Activated naive CD4-positive, alpha-beta T cell treated with anti-CD3 and anti-CD28 coated beads, Interleukin-2, amount 50 U/mL, for 24 hours (primary cell): ENCODE results near the gene TMEM271.
"Not testable (repeated sequence)": the region's sequence is repeated elsewhere in the genome, so short reads cannot be mapped to it uniquely, and the experiment has no call there.

ENCODE experiments used
- H3K27ac Mint-ChIP-seq: one replicate; pipeline ENCODE4 v1.8.0; 2021; ENCODE audit warnings: mild to moderate bottlenecking, mixed read lengths
- H3K27me3 Mint-ChIP-seq: one replicate; pipeline ENCODE4 v1.8.0; 2021; ENCODE audit warnings: mixed read lengths
- H3K36me3 Mint-ChIP-seq: one replicate; pipeline ENCODE4 v1.8.0; 2021; ENCODE audit warnings: mixed read lengths
- H3K4me1 Mint-ChIP-seq: one replicate; pipeline ENCODE4 v1.8.0; 2021; ENCODE audit warnings: mixed read lengths
- H3K4me3 Mint-ChIP-seq: one replicate; pipeline ENCODE4 v1.8.0; 2021; ENCODE audit warnings: mild to moderate bottlenecking, mixed read lengths
- H3K9me3 Mint-ChIP-seq: one replicate; pipeline ENCODE4 v1.8.0; 2021; ENCODE audit warnings: mixed read lengths

TMEM271 gene

GRCh38 chr4:562458-562857, 13.6 kb downstream of the TMEM271 start:
- not testable (repeated sequence) for H3K4me1 Mint-ChIP-seq, H3K27me3 Mint-ChIP-seq, H3K27ac Mint-ChIP-seq, H3K9me3 Mint-ChIP-seq, H3K4me3 Mint-ChIP-seq, H3K36me3 Mint-ChIP-seq

- H3K27me3 Mint-ChIP-seq = peaks cover 7% of the 10 kb centered on the region
- H3K4me1 Mint-ChIP-seq = no peaks in the 10 kb centered on the region
- no peak overlapping the region for H3K27ac Mint-ChIP-seq
- H3K36me3 Mint-ChIP-seq = no peaks in the 10 kb centered on the region
- peaks cover 6% of the 10 kb centered on the region for H3K9me3 Mint-ChIP-seq
- H3K4me3 Mint-ChIP-seq = no peak overlapping the region
These were observed 14.7 kb downstream of the TMEM271 start for GRCh38 chr4:561426-561825.

GRCh38 chr4:560731-561291, 15.3 kb downstream of the TMEM271 start:
- Mint-ChIP-seq H3K27me3 (peaks cover 7% of the 10 kb centered on the region), H3K9me3 (peaks cover 6% of the 10 kb centered on the region), H3K27ac (no peak overlapping the region), H3K4me1 (no peaks in the 10 kb centered on the region), H3K36me3 (no peaks in the 10 kb centered on the region), H3K4me3 (no peak overlapping the region)

- Mint-ChIP-seq H3K4me3 (no peak overlapping the region), H3K27ac (no peak overlapping the region), H3K9me3 (peaks cover 6% of the 10 kb centered on the region), H3K27me3 (peaks cover 5% of the 10 kb centered on the region), H3K36me3 (no peaks in the 10 kb centered on the region), H3K4me1 (no peaks in the 10 kb centered on the region)
These were observed 16.0 kb downstream of the TMEM271 start for GRCh38 chr4:560061-560460.

GRCh38 chr4:555566-556275, 20.4 kb downstream of the TMEM271 start:
- Mint-ChIP-seq H3K9me3 (no peaks in the 10 kb centered on the region), H3K4me3 (no peak overlapping the region)

GRCh38 chr4:554793-555320, 21.2 kb downstream of the TMEM271 start:
- H3K4me1 Mint-ChIP-seq, H3K4me3 Mint-ChIP-seq, H3K27ac Mint-ChIP-seq, H3K36me3 Mint-ChIP-seq, H3K9me3 Mint-ChIP-seq: not testable (repeated sequence)
- peaks cover 11% of the 10 kb centered on the region for H3K27me3 Mint-ChIP-seq

More at GRCh38 chr4:555566-556275, 20.4 kb downstream of the TMEM271 start:
- Mint-ChIP-seq H3K27ac (no peak overlapping the region), H3K4me1 (no peaks in the 10 kb centered on the region), H3K36me3 (peaks cover 3% of the 10 kb centered on the region), H3K27me3 (peaks cover 11% of the 10 kb centered on the region)

GRCh38 chr4:552019-552418, 24.1 kb downstream of the TMEM271 start:
- peaks cover 12% of the 10 kb centered on the region for H3K27me3 Mint-ChIP-seq
- H3K27ac Mint-ChIP-seq = no peak overlapping the region
- H3K9me3 Mint-ChIP-seq = peaks cover 4% of the 10 kb centered on the region
- H3K4me3 Mint-ChIP-seq = no peak overlapping the region
- H3K4me1 Mint-ChIP-seq = no peaks in the 10 kb centered on the region
- H3K36me3 Mint-ChIP-seq = peaks cover 7% of the 10 kb centered on the region

- H3K36me3 Mint-ChIP-seq, H3K27ac Mint-ChIP-seq, H3K4me1 Mint-ChIP-seq: not testable (repeated sequence)
These were observed 25.8 kb downstream of the TMEM271 start for GRCh38 chr4:550268-550667.

GRCh38 chr4:548976-549375, 27.1 kb downstream of the TMEM271 start:
- peaks cover 12% of the 10 kb centered on the region for H3K27me3 Mint-ChIP-seq
- no peak overlapping the region for H3K27ac Mint-ChIP-seq
- peaks cover 5% of the 10 kb centered on the region for H3K9me3 Mint-ChIP-seq
- no peaks in the 10 kb centered on the region for H3K4me1 Mint-ChIP-seq
- H3K36me3 Mint-ChIP-seq = peaks cover 9% of the 10 kb centered on the region
- H3K4me3 Mint-ChIP-seq = no peak overlapping the region

More at GRCh38 chr4:550268-550667, 25.8 kb downstream of the TMEM271 start:
- H3K4me3 Mint-ChIP-seq, H3K9me3 Mint-ChIP-seq: not testable (repeated sequence)
- H3K27me3 Mint-ChIP-seq = peaks cover 12% of the 10 kb centered on the region

- H3K9me3 Mint-ChIP-seq = peaks cover 12% of the 10 kb centered on the region
- peaks cover 6% of the 10 kb centered on the region for H3K36me3 Mint-ChIP-seq
- H3K4me3 Mint-ChIP-seq = no peak overlapping the region
- H3K4me1 Mint-ChIP-seq = no peaks in the 10 kb centered on the region
- peaks cover 4% of the 10 kb centered on the region for H3K27me3 Mint-ChIP-seq
- H3K27ac Mint-ChIP-seq = no peak overlapping the region
These were observed 30.5 kb downstream of the TMEM271 start for GRCh38 chr4:545612-546011.

- no peak overlapping the region for H3K27ac Mint-ChIP-seq
- no peaks in the 10 kb centered on the region for H3K4me1 Mint-ChIP-seq
- no peak overlapping the region for H3K4me3 Mint-ChIP-seq
- H3K9me3 Mint-ChIP-seq = peaks cover 10% of the 10 kb centered on the region
- H3K36me3 Mint-ChIP-seq = peaks cover 6% of the 10 kb centered on the region
- peaks cover 2% of the 10 kb centered on the region for H3K27me3 Mint-ChIP-seq
These were observed 31.5 kb downstream of the TMEM271 start for GRCh38 chr4:544386-545105.

GRCh38 chr4:541271-541670, 34.8 kb downstream of the TMEM271 start:
- no peak overlapping the region for H3K4me3 Mint-ChIP-seq
- H3K27ac Mint-ChIP-seq = no peak overlapping the region
- no peaks in the 10 kb centered on the region for H3K27me3 Mint-ChIP-seq
- H3K9me3 Mint-ChIP-seq = peaks cover 9% of the 10 kb centered on the region
- H3K4me1 Mint-ChIP-seq = no peaks in the 10 kb centered on the region
- peaks cover 17% of the 10 kb centered on the region for H3K36me3 Mint-ChIP-seq

- H3K4me3 Mint-ChIP-seq = no peak overlapping the region
- H3K27ac Mint-ChIP-seq = no peak overlapping the region
- H3K36me3 Mint-ChIP-seq = peaks cover 22% of the 10 kb centered on the region
- no peaks in the 10 kb centered on the region for H3K4me1 Mint-ChIP-seq
- H3K27me3 Mint-ChIP-seq = no peaks in the 10 kb centered on the region
- H3K9me3 Mint-ChIP-seq = peaks cover 4% of the 10 kb centered on the region
These were observed 37.5 kb downstream of the TMEM271 start for GRCh38 chr4:538542-539142.

GRCh38 chr4:537436-538264, 38.4 kb downstream of the TMEM271 start:
- Mint-ChIP-seq H3K4me1 (no peaks in the 10 kb centered on the region), H3K27me3 (no peaks in the 10 kb centered on the region), H3K9me3 (no peaks in the 10 kb centered on the region), H3K27ac (no peak overlapping the region), H3K36me3 (peaks cover 25% of the 10 kb centered on the region), H3K4me3 (no peak overlapping the region)

GRCh38 chr4:536351-536972, 39.6 kb downstream of the TMEM271 start:
- Mint-ChIP-seq H3K27me3 (no peaks in the 10 kb centered on the region), H3K36me3 (peaks cover 30% of the 10 kb centered on the region), H3K4me3 (no peak overlapping the region), H3K27ac (no peak overlapping the region), H3K4me1 (no peaks in the 10 kb centered on the region), H3K9me3 (no peaks in the 10 kb centered on the region)
